K562 treated with DMSO at 1 percent for 48 hours (cell line): Measurements from ENCODE around the gene WFS1. TPM values are rescaled to one million over a fixed set of nuclear protein-coding genes. Genes with fewer than 3 reads are reported as not detected.

ENCODE experiments used
- total RNA-seq: library from RNA; unstranded; fragments of 300-600 nt; gene quantifications from 2 replicates; pipeline ENCODE4 v1.2.3, GENCODE V29; 2022; ENCODE audit warnings: low replicate concordance; ENCODE audit errors: extremely low read depth

The WFS1 gene, protein sequence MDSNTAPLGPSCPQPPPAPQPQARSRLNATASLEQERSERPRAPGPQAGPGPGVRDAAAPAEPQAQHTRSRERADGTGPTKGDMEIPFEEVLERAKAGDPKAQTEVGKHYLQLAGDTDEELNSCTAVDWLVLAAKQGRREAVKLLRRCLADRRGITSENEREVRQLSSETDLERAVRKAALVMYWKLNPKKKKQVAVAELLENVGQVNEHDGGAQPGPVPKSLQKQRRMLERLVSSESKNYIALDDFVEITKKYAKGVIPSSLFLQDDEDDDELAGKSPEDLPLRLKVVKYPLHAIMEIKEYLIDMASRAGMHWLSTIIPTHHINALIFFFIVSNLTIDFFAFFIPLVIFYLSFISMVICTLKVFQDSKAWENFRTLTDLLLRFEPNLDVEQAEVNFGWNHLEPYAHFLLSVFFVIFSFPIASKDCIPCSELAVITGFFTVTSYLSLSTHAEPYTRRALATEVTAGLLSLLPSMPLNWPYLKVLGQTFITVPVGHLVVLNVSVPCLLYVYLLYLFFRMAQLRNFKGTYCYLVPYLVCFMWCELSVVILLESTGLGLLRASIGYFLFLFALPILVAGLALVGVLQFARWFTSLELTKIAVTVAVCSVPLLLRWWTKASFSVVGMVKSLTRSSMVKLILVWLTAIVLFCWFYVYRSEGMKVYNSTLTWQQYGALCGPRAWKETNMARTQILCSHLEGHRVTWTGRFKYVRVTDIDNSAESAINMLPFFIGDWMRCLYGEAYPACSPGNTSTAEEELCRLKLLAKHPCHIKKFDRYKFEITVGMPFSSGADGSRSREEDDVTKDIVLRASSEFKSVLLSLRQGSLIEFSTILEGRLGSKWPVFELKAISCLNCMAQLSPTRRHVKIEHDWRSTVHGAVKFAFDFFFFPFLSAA
- not detected in 2 replicates for total RNA-seq

DNA sequence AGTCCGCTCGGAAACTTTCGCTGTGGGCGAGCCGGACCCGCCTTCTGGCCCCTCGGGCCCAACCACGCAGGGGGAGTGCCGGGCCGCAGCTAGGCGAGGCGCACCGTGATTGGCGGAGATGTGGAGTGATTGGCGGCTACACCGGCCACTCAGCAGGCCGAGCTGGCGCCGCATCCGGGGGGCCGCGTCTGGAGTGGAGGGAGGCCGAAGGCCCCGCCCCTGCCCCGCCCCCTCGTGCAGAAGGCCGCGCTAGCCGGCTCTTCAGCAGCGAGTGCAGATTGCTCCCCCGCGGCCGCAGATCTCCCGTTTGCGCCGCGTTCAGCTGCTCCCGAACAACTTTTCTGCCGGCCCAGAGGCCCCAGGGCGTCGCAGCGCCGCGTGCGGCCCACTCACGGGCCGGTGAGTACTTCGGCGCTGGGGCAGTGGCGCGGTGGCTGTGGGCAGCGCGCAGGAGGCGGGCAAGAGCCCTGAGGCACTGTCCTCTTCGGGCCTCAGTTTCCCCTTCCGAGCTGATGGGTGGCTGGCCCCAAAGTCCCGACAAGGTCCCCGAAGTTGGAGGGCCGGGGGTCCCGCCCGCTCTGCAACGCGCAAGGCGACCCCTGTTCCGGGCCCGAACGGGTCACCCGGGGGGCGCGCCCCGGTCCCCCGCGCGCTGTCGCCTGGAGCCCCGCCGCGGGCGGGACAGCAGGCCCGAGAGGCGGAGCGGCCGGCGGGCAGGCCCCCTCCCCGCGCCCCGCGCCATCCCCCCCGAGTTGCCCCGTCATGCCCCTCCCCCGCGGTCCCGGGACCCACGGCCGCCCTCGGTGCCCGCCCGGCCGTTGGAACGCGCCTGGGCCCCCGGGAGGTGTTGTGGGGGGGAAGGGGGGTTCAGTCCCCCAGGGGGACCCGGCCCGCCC is at the start of gene WFS1:
WFS1 (plus strand) TSS at position 235 of the 896 bp plus-strand sequence. CDS start 7,606 bp downstream, outside the sequence.

Other genes with a start within 250 kb of the WFS1 start
- gene JAKMIP1, start 69.3 kb upstream of the WFS1 start, total RNA-seq: not detected in 2 replicates
- gene PPP2R2C, start 202.8 kb downstream of the WFS1 start, total RNA-seq: not detected in 2 replicates